ENCODE measurements around the gene GEMIN5. TPM values are rescaled to one million over a fixed set of nuclear protein-coding genes. Genes with fewer than 3 reads are reported as not detected.
A peak's percentile ranks its signal among the peaks of the same experiment; 100 is the strongest.

The GEMIN5 gene
- total and polyA plus RNA-seq, 11 donors, result 4.1 to 19.3 (median 15.2) TPM

DNA sequence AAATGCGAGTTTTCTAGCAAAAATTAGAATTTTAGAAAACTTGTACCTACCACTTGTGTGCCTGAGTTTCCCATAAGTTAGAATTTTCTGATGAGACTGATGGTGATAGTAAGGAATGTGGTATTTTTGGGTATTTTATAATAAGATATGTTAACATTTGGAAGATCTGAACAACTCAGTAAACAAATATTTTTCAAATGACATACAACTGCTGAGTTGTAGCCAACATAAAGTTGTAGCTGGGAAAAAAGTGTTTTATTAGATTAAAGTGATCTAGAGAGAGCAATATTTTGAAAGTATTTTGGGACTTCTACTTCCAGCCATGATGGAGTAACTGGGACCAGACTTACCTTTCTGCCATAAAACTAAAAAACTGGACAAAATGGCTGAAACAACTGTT lies 37.9 kb downstream of the GEMIN5 start:
- Histone ChIP-seq H3K9me3 (no peaks in the 10 kb centered on the region), H3K36me3 (peaks cover 0 to 100% (median 100%) of the 10 kb centered on the region in 9 donors), H3K4me1 (no peaks in the 10 kb centered on the region), H3K4me3 (no peak overlapping the region), H3K27ac (no peak overlapping the region), H3K27me3 (no peaks in the 10 kb centered on the region)
- WGBS, 4 donors, result 91 to 97% (median 96%) methylated on average over 1 of the region's 1 CpG
- no peak for ATAC-seq
- no peak for TF ChIP-seq POLR2A (IDR thresholded peaks at IDR 0.05)
- TF ChIP-seq, protein P1, sequence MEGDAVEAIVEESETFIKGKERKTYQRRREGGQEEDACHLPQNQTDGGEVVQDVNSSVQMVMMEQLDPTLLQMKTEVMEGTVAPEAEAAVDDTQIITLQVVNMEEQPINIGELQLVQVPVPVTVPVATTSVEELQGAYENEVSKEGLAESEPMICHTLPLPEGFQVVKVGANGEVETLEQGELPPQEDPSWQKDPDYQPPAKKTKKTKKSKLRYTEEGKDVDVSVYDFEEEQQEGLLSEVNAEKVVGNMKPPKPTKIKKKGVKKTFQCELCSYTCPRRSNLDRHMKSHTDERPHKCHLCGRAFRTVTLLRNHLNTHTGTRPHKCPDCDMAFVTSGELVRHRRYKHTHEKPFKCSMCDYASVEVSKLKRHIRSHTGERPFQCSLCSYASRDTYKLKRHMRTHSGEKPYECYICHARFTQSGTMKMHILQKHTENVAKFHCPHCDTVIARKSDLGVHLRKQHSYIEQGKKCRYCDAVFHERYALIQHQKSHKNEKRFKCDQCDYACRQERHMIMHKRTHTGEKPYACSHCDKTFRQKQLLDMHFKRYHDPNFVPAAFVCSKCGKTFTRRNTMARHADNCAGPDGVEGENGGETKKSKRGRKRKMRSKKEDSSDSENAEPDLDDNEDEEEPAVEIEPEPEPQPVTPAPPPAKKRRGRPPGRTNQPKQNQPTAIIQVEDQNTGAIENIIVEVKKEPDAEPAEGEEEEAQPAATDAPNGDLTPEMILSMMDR (IDR thresholded peaks at IDR 0.05), result no peak
- no peak for DNase-seq
- intact Hi-C loops (cut with DNase I), result no loop called here

DNA sequence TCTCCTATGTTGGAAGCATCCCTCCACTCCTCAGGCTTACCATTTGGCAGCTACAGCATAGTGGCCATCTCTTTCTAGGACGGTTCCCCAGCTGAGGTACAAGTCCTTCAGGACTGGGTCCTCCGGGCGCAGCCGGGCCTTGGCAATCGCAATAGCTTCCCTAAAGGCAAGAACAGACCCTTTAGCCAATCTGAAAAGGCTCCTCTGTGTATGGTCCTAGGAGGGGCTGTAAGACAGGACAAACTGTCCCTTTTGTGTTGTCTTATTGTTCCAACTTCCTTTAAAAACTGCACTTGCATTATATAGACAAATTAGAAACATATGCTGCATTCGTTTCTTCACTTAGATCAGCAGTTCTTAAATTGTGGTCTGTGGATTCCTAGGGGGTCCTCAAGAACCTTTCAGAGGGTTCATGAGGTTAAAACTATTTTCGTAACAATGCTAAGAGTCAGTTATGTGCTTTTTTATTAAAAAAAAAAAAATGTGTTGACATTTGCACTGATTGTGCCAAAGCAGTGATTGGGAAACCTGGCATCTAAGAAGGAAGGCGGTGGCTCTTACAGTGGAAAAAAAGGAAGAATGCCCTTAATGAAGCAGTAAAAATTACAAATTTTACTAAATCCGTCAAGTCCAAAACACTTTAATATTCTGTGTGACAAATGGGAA lies 38.7 kb downstream of the GEMIN5 start:
- H3K27ac ChIP-seq, result peak overlapping the region in 1 of 12 donors; percentile 38
- TF ChIP-seq POLR2A (IDR thresholded peaks at IDR 0.05), result no peak
- TF ChIP-seq, protein P1 (IDR thresholded peaks at IDR 0.05), result no peak
- DNase-seq (no peak), ATAC-seq (peak in 1 of 4 donors; percentile 42)
- H3K27me3 ChIP-seq, result no peaks in the 10 kb centered on the region
- H3K9me3 ChIP-seq, result no peaks in the 10 kb centered on the region
- H3K4me3 ChIP-seq, result no peak overlapping the region
- 87 to 94% (median 92%) methylated on average over 9 of the region's 9 CpGs for WGBS, 4 donors
- H3K36me3 ChIP-seq, result peaks cover 0 to 100% (median 99%) of the 10 kb centered on the region in 9 donors
- no peaks in the 10 kb centered on the region for H3K4me1 ChIP-seq
- intact Hi-C loops (cut with DNase I), result loop anchor here in 1 of 10 donors (10.0 kb wide), 1 partner anchor 84 kb away; no protein-coding TSS in a partner anchor

DNA sequence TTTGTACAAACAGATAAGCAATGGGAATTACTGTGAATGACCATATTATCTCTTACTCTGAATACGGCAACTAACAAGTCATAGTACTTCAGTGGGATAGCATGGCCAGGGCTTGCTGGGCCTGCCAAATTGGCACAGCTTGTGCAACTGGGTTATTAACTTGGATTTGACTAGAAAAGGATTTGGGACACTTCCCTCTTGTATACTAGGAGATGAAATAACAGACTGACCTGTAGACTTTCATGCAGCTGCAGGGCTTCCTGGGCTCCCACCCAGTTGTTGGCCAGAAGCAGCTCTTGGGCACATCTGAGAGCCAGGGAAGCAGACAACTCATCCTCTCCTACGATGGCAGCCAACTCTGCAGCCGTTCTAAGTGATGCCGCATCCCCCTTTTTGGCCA lies 39.8 kb downstream of the GEMIN5 start:
- WGBS, 4 donors, result 74 to 84% (median 80%) methylated on average over 4 of the region's 4 CpGs
- DNase-seq (no peak), ATAC-seq (no peak)
- H3K27me3 ChIP-seq, result no peaks in the 10 kb centered on the region
- H3K27ac ChIP-seq, result no peak overlapping the region
- no peak for TF ChIP-seq POLR2A (IDR thresholded peaks at IDR 0.05)
- TF ChIP-seq, protein P1 (IDR thresholded peaks at IDR 0.05), result no peak
- no peak overlapping the region for H3K4me3 ChIP-seq
- H3K9me3 ChIP-seq, result no peaks in the 10 kb centered on the region
- H3K4me1 ChIP-seq, result no peaks in the 10 kb centered on the region
- H3K36me3 ChIP-seq, result peaks cover 0 to 100% (median 99%) of the 10 kb centered on the region in 9 donors
- intact Hi-C loops (cut with DNase I), result loop anchor here in 1 of 10 donors (10.0 kb wide), 1 partner anchor 83 kb away; no protein-coding TSS in a partner anchor

DNA sequence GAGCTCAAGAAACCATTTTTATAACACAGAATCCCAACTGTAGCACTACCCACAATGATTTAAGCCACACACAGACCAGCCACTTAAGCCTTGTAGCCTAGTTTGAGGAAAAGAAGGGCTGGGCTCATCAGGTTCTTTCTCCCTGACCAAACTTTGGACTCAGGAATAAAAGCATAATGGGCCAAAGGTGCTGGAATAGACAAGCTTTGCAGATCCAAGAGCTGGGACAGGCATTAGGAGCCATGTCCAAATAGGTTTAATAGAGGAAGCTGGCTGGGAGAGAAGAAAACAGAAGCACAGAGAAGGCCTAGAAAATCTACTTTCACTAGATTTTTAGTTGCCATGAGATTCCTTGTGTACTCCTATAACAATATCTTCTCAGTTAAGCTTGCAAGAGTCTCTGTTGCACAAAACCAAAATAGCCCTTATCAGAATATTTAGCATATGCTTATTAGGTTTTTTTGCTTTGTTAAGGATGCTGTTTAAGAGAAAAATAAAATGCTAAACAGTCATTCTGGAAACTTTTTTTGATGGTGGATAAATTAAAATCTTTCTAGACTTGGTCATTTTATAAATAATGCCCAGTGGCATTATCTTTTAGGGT lies 41.3 kb downstream of the GEMIN5 start:
- H3K27me3 ChIP-seq, result no peaks in the 10 kb centered on the region
- ATAC-seq, result no peak
- DNase-seq, result no peak
- H3K27ac ChIP-seq, result no peak overlapping the region
- TF ChIP-seq POLR2A (IDR thresholded peaks at IDR 0.05), result no peak
- TF ChIP-seq, protein P1 (IDR thresholded peaks at IDR 0.05), result no peak
- H3K9me3 ChIP-seq, result no peaks in the 10 kb centered on the region
- intact Hi-C loops (cut with DNase I), result loop anchor here in 1 of 10 donors (10.0 kb wide), 1 partner anchor 82 kb away; no protein-coding TSS in a partner anchor
- peaks cover 0 to 100% (median 99%) of the 10 kb centered on the region in 9 donors for H3K36me3 ChIP-seq
- H3K4me3 ChIP-seq, result no peak overlapping the region
- H3K4me1 ChIP-seq, result no peaks in the 10 kb centered on the region
